Cerebellar cortex (tissue), 1 donor: Measurements from ENCODE around the gene SYT1.
"Not testable (repeated sequence)": the region's sequence is repeated elsewhere in the genome, so short reads cannot be mapped to it uniquely, and the experiment has no call there.

Experiments used
- DNase-seq: peaks from one replicate; pipeline ENCODE4 v3.0.0-alpha.2; 2015; ENCODE audit warnings: low spot score

SYT1 gene

GRCh38 chr12:79141776-79142175 lies 277.2 kb downstream of the SYT1 start:
- no peak for DNase-seq

- peak; percentile 69 for DNase-seq
Observed at GRCh38 chr12:79143803-79144202, 279.2 kb downstream of the SYT1 start.

- DNase-seq, result no peak
Observed at GRCh38 chr12:79151956-79152355, 287.4 kb downstream of the SYT1 start.

GRCh38 chr12:79155683-79156082 lies 291.1 kb downstream of the SYT1 start:
- DNase-seq, result no peak

- DNase-seq, result no peak
Observed at GRCh38 chr12:79156846-79157463, 292.4 kb downstream of the SYT1 start.

GRCh38 chr12:79161249-79161934 lies 296.8 kb downstream of the SYT1 start:
- no peak for DNase-seq

GRCh38 chr12:79162147-79162772 lies 297.7 kb downstream of the SYT1 start:
- DNase-seq, result peak; percentile 30

- DNase-seq, result no peak
Observed at GRCh38 chr12:79162948-79163347, 298.4 kb downstream of the SYT1 start.

GRCh38 chr12:79164890-79165289 lies 300.3 kb downstream of the SYT1 start:
- DNase-seq, result no peak

GRCh38 chr12:79168687-79169086 lies 304.1 kb downstream of the SYT1 start:
- no peak for DNase-seq

GRCh38 chr12:79174626-79175025 lies 310.1 kb downstream of the SYT1 start:
- no peak for DNase-seq

GRCh38 chr12:79183003-79183402 lies 318.4 kb downstream of the SYT1 start:
- DNase-seq, result no peak

- no peak for DNase-seq
Observed at GRCh38 chr12:79183926-79184325, 319.4 kb downstream of the SYT1 start.

- peak; percentile 38 for DNase-seq
Observed at GRCh38 chr12:79186506-79186905, 321.9 kb downstream of the SYT1 start.

GRCh38 chr12:79187032-79187431 lies 322.5 kb downstream of the SYT1 start:
- DNase-seq, result peak; percentile 91

GRCh38 chr12:79191391-79191790 lies 326.8 kb downstream of the SYT1 start:
- no peak for DNase-seq

GRCh38 chr12:79194595-79194994 lies 330.0 kb downstream of the SYT1 start:
- no peak for DNase-seq

GRCh38 chr12:79199166-79199565 lies 334.6 kb downstream of the SYT1 start:
- DNase-seq, result no peak

GRCh38 chr12:79200176-79200575 lies 335.6 kb downstream of the SYT1 start:
- no peak for DNase-seq

- DNase-seq, result no peak
Observed at GRCh38 chr12:79203058-79203647, 338.6 kb downstream of the SYT1 start.

GRCh38 chr12:79206871-79207270 lies 342.3 kb downstream of the SYT1 start:
- no peak for DNase-seq

- not testable (repeated sequence) for DNase-seq
Observed at GRCh38 chr12:79210403-79210802, 345.8 kb downstream of the SYT1 start.

GRCh38 chr12:79217306-79217705 lies 352.7 kb downstream of the SYT1 start:
- no peak for DNase-seq
